Activated CD4-positive, alpha-beta T cell treated with anti-CD3 and anti-CD28 coated beads, Interleukin-2, Interleukin-4, amounts not matched to agents 100 ng/mL and 50 ng/mL, durations not matched to agents 16 hours and 8 hours (primary cell): Measurements from ENCODE around the gene C22orf31.
"Not testable (repeated sequence)": the region's sequence is repeated elsewhere in the genome, so short reads cannot be mapped to it uniquely, and the experiment has no call there.

Experiments used
- DNase-seq: peaks from one replicate; pipeline ENCODE4 v3.0.0-alpha.2; 2020; ENCODE audit warnings: low spot score

C22orf31 gene

GRCh38 chr22:29061773-29062172 is at the start of gene C22orf31:
Gene C22orf31, minus strand, starts transcription at chr22:29061831. Its CDS starts 39 bp downstream, at chr22:29061792.
- no peak for DNase-seq

GRCh38 chr22:29110946-29111345 is 49.3 kb upstream of the C22orf31 start:
- DNase-seq, result no peak

- DNase-seq, result no peak
These were observed 48.2 kb upstream of the C22orf31 start for GRCh38 chr22:29109822-29110221.

- no peak for DNase-seq
These were observed 46.5 kb upstream of the C22orf31 start for GRCh38 chr22:29108137-29108536.

- no peak for DNase-seq
These were observed 45.2 kb upstream of the C22orf31 start for GRCh38 chr22:29106839-29107238.

GRCh38 chr22:29105468-29105867 is 43.8 kb upstream of the C22orf31 start:
- no peak for DNase-seq

GRCh38 chr22:29103121-29103520 is 41.5 kb upstream of the C22orf31 start:
- no peak for DNase-seq

- DNase-seq, result no peak
These were observed 40.7 kb upstream of the C22orf31 start for GRCh38 chr22:29102300-29102699.

- no peak for DNase-seq
These were observed 36.7 kb upstream of the C22orf31 start for GRCh38 chr22:29098296-29098695.

- no peak for DNase-seq
These were observed 35.4 kb upstream of the C22orf31 start for GRCh38 chr22:29096736-29097669.

GRCh38 chr22:29095459-29095858 is 33.8 kb upstream of the C22orf31 start:
- no peak for DNase-seq

- no peak for DNase-seq
These were observed 32.1 kb upstream of the C22orf31 start for GRCh38 chr22:29093501-29094300.

- no peak for DNase-seq
These were observed 31.4 kb upstream of the C22orf31 start for GRCh38 chr22:29093030-29093429.

- no peak for DNase-seq
These were observed 30.6 kb upstream of the C22orf31 start for GRCh38 chr22:29092243-29092642.

GRCh38 chr22:29090039-29090438 is 28.4 kb upstream of the C22orf31 start:
- DNase-seq, result no peak

- DNase-seq, result no peak
These were observed 27.9 kb upstream of the C22orf31 start for GRCh38 chr22:29089507-29089906.

- DNase-seq, result no peak
These were observed 27.2 kb upstream of the C22orf31 start for GRCh38 chr22:29088809-29089208.

GRCh38 chr22:29087012-29087411 is 25.4 kb upstream of the C22orf31 start:
- no peak for DNase-seq

- no peak for DNase-seq
These were observed 22.4 kb upstream of the C22orf31 start for GRCh38 chr22:29083933-29084591.

GRCh38 chr22:29083576-29083932 is 21.9 kb upstream of the C22orf31 start:
- DNase-seq, result not testable (repeated sequence)

- no peak for DNase-seq
These were observed 21.4 kb upstream of the C22orf31 start for GRCh38 chr22:29082826-29083545.
